KMS-11 (cell line): ENCODE measurements around the gene HDDC3.
A peak's percentile ranks its signal among the peaks of the same experiment; 100 is the strongest.

Experiments used
- H2AFZ ChIP-seq: fragments of 200-600 bp; sonication (generic); 2 replicates; pipeline ENCODE4 v1.6.1; 2016; ENCODE audit warnings: antibody characterized with exemption, mixed run types, low read depth
- H3K27ac ChIP-seq: fragments of 200-600 bp; sonication (generic); 2 replicates; pipeline ENCODE4 v1.6.1; 2016; ENCODE audit warnings: mild to moderate bottlenecking, mixed run types
- H3K27me3 ChIP-seq: fragments of 200-600 bp; sonication (generic); 2 replicates; pipeline ENCODE4 v1.6.1; 2017; ENCODE audit warnings: mild to moderate bottlenecking, low read depth, mixed run types, moderate library complexity; ENCODE audit not compliant: insufficient read depth
- H3K36me3 ChIP-seq: fragments of 200-600 bp; sonication (generic); 2 replicates; pipeline ENCODE4 v1.6.1; 2017; ENCODE audit warnings: mild to moderate bottlenecking, mixed run types; ENCODE audit not compliant: insufficient read depth
- H3K4me1 ChIP-seq: fragments of 200-600 bp; sonication (generic); 2 replicates; pipeline ENCODE4 v1.6.1; 2016; ENCODE audit warnings: mild to moderate bottlenecking, low read depth, mixed run types; ENCODE audit not compliant: poor library complexity, severe bottlenecking
- H3K4me2 ChIP-seq: fragments of 200-600 bp; sonication (generic); 2 replicates; pipeline ENCODE4 v1.7.0; 2016; ENCODE audit warnings: mild to moderate bottlenecking, mixed run types
- H3K4me3 ChIP-seq: fragments of 200-600 bp; sonication (generic); IDR thresholded peaks from 2 replicates; pipeline ENCODE4 v1.6.1; 2017; ENCODE audit warnings: low read depth, low read length, mixed read lengths; ENCODE audit not compliant: insufficient read depth
- H3K79me2 ChIP-seq: fragments of 200-600 bp; sonication (generic); 2 replicates; pipeline ENCODE4 v1.6.1; 2016; ENCODE audit warnings: low read depth, mixed run types; ENCODE audit not compliant: insufficient read depth
- H3K9ac ChIP-seq: fragments of 200-600 bp; sonication (generic); 2 replicates; pipeline ENCODE4 v1.6.1; 2016; ENCODE audit warnings: mild to moderate bottlenecking, mixed run types
- H4K20me1 ChIP-seq: fragments of 200-600 bp; sonication (generic); 2 replicates; pipeline ENCODE4 v1.6.1; 2016; ENCODE audit warnings: mild to moderate bottlenecking, mixed run types; ENCODE audit not compliant: insufficient read depth
- CTCF ChIP-seq: fragments of 200-600 bp; sonication (generic); conservative IDR thresholded peaks from 2 replicates; pipeline ENCODE4 v1.6.1; 2017; ENCODE audit warnings: low read depth, mild to moderate bottlenecking, antibody characterized with exemption, low read length, moderate library complexity, mixed read lengths

The HDDC3 gene

GRCh38 chr15:90953947-90954711 lies 21.8 kb upstream of the HDDC3 start:
- Histone ChIP-seq H3K9ac (peak overlapping the region; percentile 99), H3K4me3 (no peak overlapping the region), H3K79me2 (peaks cover 15% of the 10 kb centered on the region; the same call in 1 of the 2 replicates), H3K27ac (peak overlapping the region; percentile 99; the same call in 1 of the 2 replicates), H4K20me1 (no peaks in the 10 kb centered on the region), H3K36me3 (no peaks in the 10 kb centered on the region), H3K27me3 (no peaks in the 10 kb centered on the region), H2AFZ (no peak overlapping the region), H3K4me1 (peaks cover 3% of the 10 kb centered on the region), H3K4me2 (peak overlapping the region; percentile 94)
- TF ChIP-seq CTCF = no peak

- no peak overlapping the region for H3K27ac ChIP-seq
- no peak overlapping the region for H3K4me2 ChIP-seq
- H3K4me1 ChIP-seq = peaks cover 3% of the 10 kb centered on the region
- H4K20me1 ChIP-seq = no peaks in the 10 kb centered on the region
- no peak overlapping the region for H3K4me3 ChIP-seq
- no peak overlapping the region for H3K9ac ChIP-seq
- no peak overlapping the region for H2AFZ ChIP-seq
- TF ChIP-seq CTCF = no peak
- H3K27me3 ChIP-seq = no peaks in the 10 kb centered on the region
- H3K36me3 ChIP-seq = no peaks in the 10 kb centered on the region
- peaks cover 15% of the 10 kb centered on the region; the same call in 1 of the 2 replicates for H3K79me2 ChIP-seq
Measured at GRCh38 chr15:90952901-90953677, 20.7 kb upstream of the HDDC3 start.

DNA sequence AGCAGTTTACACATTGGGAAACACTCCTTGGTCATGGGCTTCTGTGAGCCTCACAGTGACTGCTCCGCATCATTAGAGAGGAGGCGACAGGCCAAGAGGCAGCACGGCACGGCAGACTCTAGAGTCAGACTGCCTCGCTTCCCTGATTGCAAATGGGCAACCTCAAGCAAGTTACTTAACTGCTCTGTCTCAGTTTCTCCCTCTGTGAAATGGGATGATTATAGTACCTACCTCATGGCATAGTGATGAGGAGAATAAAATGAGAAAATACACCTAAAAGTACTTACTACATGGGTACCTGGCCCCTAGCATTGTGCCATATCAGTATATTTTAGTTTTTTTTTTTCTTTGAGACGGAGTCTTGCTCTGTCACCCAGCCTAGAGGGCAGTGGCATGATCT lies 18.3 kb upstream of the HDDC3 start:
- no peak overlapping the region for H3K9ac ChIP-seq
- H3K27ac ChIP-seq = no peak overlapping the region
- H3K79me2 ChIP-seq = peaks cover under 1% of the 10 kb centered on the region; the same call in 1 of the 2 replicates
- no peaks in the 10 kb centered on the region for H3K27me3 ChIP-seq
- H2AFZ ChIP-seq = no peak overlapping the region
- H3K4me3 ChIP-seq = no peak overlapping the region
- no peak for TF ChIP-seq CTCF
- no peaks in the 10 kb centered on the region for H3K36me3 ChIP-seq
- H4K20me1 ChIP-seq = no peaks in the 10 kb centered on the region
- no peak overlapping the region for H3K4me2 ChIP-seq
- H3K4me1 ChIP-seq = peaks cover 3% of the 10 kb centered on the region

GRCh38 chr15:90949979-90950675 lies 17.8 kb upstream of the HDDC3 start:
- H2AFZ ChIP-seq = no peak overlapping the region
- H3K9ac ChIP-seq = no peak overlapping the region
- no peaks in the 10 kb centered on the region for H3K27me3 ChIP-seq
- no peak for TF ChIP-seq CTCF
- H3K27ac ChIP-seq = no peak overlapping the region
- no peaks in the 10 kb centered on the region for H3K36me3 ChIP-seq
- H3K79me2 ChIP-seq = no peaks in the 10 kb centered on the region
- H3K4me3 ChIP-seq = no peak overlapping the region
- H4K20me1 ChIP-seq = no peaks in the 10 kb centered on the region
- H3K4me2 ChIP-seq = no peak overlapping the region
- H3K4me1 ChIP-seq = peaks cover 3% of the 10 kb centered on the region
